Neural cell (in vitro differentiated cells): ENCODE measurements around the gene CFDP1. TPM values are rescaled to one million over a fixed set of nuclear protein-coding genes. Genes with fewer than 3 reads are reported as not detected.

Experiments
- H2AFZ ChIP-seq: fragments of 200-600, 300-800 bp; sonication (generic), shearing (Covaris generic); 2 replicates; pipeline ENCODE4 v1.6.0; 2014; ENCODE audit warnings: low read depth, mild to moderate bottlenecking, antibody characterized with exemption, low read length, moderate library complexity
- H3F3A ChIP-seq: fragments of 200-600 bp; shearing (Covaris generic); 2 replicates; pipeline ENCODE4 v1.6.1; 2016; ENCODE audit warnings: mild to moderate bottlenecking, moderate library complexity, mixed read lengths, antibody characterized with exemption, low read length; ENCODE audit not compliant: insufficient read depth, poor library complexity, severe bottlenecking
- H3K27ac ChIP-seq: fragments of 200-600, 300-800 bp; sonication (generic), shearing (Covaris generic); 2 replicates; pipeline ENCODE4 v1.5.1; 2014; ENCODE audit warnings: mild to moderate bottlenecking, low read length, moderate library complexity
- H3K27me3 ChIP-seq: fragments of 300-800, 200-600 bp; sonication (generic), shearing (Covaris generic); 2 replicates; pipeline ENCODE4 v1.6.0; 2014; ENCODE audit warnings: mild to moderate bottlenecking, low read depth, low read length, moderate library complexity; ENCODE audit not compliant: insufficient read depth
- H3K36me3 ChIP-seq: fragments of 300-800, 200-600 bp; sonication (generic), shearing (Covaris generic); 2 replicates; pipeline ENCODE4 v1.5.1; 2014; ENCODE audit warnings: mild to moderate bottlenecking, antibody characterized with exemption, low read length, moderate library complexity; ENCODE audit not compliant: insufficient read depth
- H3K4me2 ChIP-seq: fragments of 300-800, 200-600 bp; sonication (generic), shearing (Covaris generic); 2 replicates; pipeline ENCODE4 v1.6.0; 2014; ENCODE audit warnings: mild to moderate bottlenecking, low read length
- H3K4me3 ChIP-seq: fragments of 300-800, 200-600 bp; sonication (generic), shearing (Covaris generic); 2 replicates; pipeline ENCODE4 v1.5.1; 2014; ENCODE audit warnings: mild to moderate bottlenecking, low read length, moderate library complexity
- H3K79me2 ChIP-seq: fragments of 200-600 bp; shearing (Covaris generic); replicated peaks from 2 replicates; pipeline ENCODE4 v1.6.0; 2014; ENCODE audit warnings: mild to moderate bottlenecking, low read length, moderate library complexity; ENCODE audit not compliant: insufficient read depth
- H3K9ac ChIP-seq: fragments of 300-800, 200-600 bp; sonication (generic), shearing (Covaris generic); 2 replicates; pipeline ENCODE4 v1.6.1; 2016; ENCODE audit warnings: mild to moderate bottlenecking, low read length, mixed read lengths
- H3K9me2 ChIP-seq: fragments of 200-600 bp; shearing (Covaris generic); 2 replicates; pipeline ENCODE4 v1.6.1; 2016; ENCODE audit warnings: mild to moderate bottlenecking, low read length, mixed read lengths; ENCODE audit not compliant: insufficient read depth
- H3K9me3 ChIP-seq: fragments of 200-600, 300-800 bp; sonication (generic), shearing (Covaris generic); 2 replicates; pipeline ENCODE4 v1.6.1; 2016; ENCODE audit warnings: mild to moderate bottlenecking, mixed run types, low read length, moderate library complexity, mixed read lengths
- H4K20me1 ChIP-seq: fragments of 200-600 bp; shearing (Covaris generic); 2 replicates; pipeline ENCODE4 v1.6.1; 2016; ENCODE audit warnings: mild to moderate bottlenecking, mixed run types; ENCODE audit not compliant: insufficient read depth
- EP300 ChIP-seq: fragments of 450-650 bp; conservative IDR thresholded peaks from 2 replicates; pipeline ENCODE4 v1.6.1; 2014; ENCODE audit warnings: antibody characterized with exemption, mild to moderate bottlenecking, moderate library complexity; ENCODE audit not compliant: poor library complexity, severe bottlenecking
- EZH2 ChIP-seq: fragments of 200-600, 300-800 bp; shearing (Covaris generic), sonication (generic); IDR thresholded peaks from 2 replicates; pipeline ENCODE4 v1.6.1; 2014; ENCODE audit warnings: antibody characterized with exemption, low read length, borderline replicate concordance, mild to moderate bottlenecking; ENCODE audit not compliant: insufficient read depth, poor library complexity, severe bottlenecking
- MXI1 ChIP-seq: fragments of 450-650 bp; conservative IDR thresholded peaks from 2 replicates; pipeline ENCODE4 v1.6.1; 2014; ENCODE audit warnings: antibody characterized with exemption, mild to moderate bottlenecking; ENCODE audit not compliant: poor library complexity, severe bottlenecking
- POLR2AphosphoS5 ChIP-seq: IDR thresholded peaks from 2 replicates; pipeline ENCODE4 v1.6.1; 2012
- RAD21 ChIP-seq: fragments of 450-650 bp; conservative IDR thresholded peaks from 2 replicates; pipeline ENCODE4 v1.6.1; 2014; ENCODE audit warnings: antibody characterized with exemption, mild to moderate bottlenecking, moderate library complexity
- SMC3 ChIP-seq: fragments of 450-650 bp; conservative IDR thresholded peaks from 2 replicates; pipeline ENCODE4 v1.6.1; 2014; ENCODE audit warnings: antibody characterized with exemption, mild to moderate bottlenecking, moderate library complexity; ENCODE audit not compliant: poor library complexity
- TAF1 ChIP-seq: IDR thresholded peaks from 2 replicates; pipeline ENCODE4 v1.6.1; 2012; ENCODE audit warnings: low read depth
- polyA plus RNA-seq: library from polyadenylated mRNA; depleted of rRNA; stranded (reverse); fragments of >200 nt; gene quantifications from 2 replicates; pipeline ENCODE4 v1.2.3, GENCODE V29; 2014
- TF ChIP-seq, protein P1 (sequence below): IDR thresholded peaks from 2 replicates; pipeline ENCODE4 v1.6.1; 2012; ENCODE audit warnings: borderline replicate concordance
- TF ChIP-seq, protein P2 (sequence below): fragments of 450-650 bp; IDR thresholded peaks from 2 replicates; pipeline ENCODE4 v1.5.1; 2014; ENCODE audit warnings: antibody characterized with exemption, mild to moderate bottlenecking, moderate library complexity; ENCODE audit not compliant: poor library complexity, severe bottlenecking

CFDP1 gene
- polyA plus RNA-seq, 1 donor from 2014 or later, result 201 TPM

DNA sequence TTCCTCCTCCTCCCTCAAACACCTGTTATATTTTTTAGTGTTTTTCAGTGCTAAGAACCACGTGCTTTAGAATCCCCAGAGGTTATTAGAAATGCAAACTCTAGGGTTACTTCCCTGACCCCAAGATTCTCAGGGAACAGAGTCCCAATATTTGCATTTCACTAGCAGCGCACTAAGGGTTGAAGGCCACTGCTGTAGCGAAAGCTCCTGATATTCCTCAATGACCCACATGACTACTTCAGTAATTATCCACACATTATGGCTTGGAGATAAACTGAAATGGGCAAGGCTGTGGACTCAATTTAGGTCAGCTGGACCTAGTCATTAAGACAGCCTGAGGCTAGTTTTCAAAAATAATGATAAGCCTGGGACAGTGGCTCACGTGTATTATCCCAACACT lies 103.4 kb downstream of the CFDP1 start:
- no peaks in the 10 kb centered on the region for H3F3A ChIP-seq
- no peaks in the 10 kb centered on the region for H3K27me3 ChIP-seq
- H2AFZ ChIP-seq, result no peak overlapping the region
- TF ChIP-seq TAF1, result no peak
- no peak for TF ChIP-seq EP300
- TF ChIP-seq, protein P1, sequence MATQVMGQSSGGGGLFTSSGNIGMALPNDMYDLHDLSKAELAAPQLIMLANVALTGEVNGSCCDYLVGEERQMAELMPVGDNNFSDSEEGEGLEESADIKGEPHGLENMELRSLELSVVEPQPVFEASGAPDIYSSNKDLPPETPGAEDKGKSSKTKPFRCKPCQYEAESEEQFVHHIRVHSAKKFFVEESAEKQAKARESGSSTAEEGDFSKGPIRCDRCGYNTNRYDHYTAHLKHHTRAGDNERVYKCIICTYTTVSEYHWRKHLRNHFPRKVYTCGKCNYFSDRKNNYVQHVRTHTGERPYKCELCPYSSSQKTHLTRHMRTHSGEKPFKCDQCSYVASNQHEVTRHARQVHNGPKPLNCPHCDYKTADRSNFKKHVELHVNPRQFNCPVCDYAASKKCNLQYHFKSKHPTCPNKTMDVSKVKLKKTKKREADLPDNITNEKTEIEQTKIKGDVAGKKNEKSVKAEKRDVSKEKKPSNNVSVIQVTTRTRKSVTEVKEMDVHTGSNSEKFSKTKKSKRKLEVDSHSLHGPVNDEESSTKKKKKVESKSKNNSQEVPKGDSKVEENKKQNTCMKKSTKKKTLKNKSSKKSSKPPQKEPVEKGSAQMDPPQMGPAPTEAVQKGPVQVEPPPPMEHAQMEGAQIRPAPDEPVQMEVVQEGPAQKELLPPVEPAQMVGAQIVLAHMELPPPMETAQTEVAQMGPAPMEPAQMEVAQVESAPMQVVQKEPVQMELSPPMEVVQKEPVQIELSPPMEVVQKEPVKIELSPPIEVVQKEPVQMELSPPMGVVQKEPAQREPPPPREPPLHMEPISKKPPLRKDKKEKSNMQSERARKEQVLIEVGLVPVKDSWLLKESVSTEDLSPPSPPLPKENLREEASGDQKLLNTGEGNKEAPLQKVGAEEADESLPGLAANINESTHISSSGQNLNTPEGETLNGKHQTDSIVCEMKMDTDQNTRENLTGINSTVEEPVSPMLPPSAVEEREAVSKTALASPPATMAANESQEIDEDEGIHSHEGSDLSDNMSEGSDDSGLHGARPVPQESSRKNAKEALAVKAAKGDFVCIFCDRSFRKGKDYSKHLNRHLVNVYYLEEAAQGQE, result no peak
- no peak for TF ChIP-seq SMC3
- TF ChIP-seq RAD21, result no peak
- TF ChIP-seq, protein P2, sequence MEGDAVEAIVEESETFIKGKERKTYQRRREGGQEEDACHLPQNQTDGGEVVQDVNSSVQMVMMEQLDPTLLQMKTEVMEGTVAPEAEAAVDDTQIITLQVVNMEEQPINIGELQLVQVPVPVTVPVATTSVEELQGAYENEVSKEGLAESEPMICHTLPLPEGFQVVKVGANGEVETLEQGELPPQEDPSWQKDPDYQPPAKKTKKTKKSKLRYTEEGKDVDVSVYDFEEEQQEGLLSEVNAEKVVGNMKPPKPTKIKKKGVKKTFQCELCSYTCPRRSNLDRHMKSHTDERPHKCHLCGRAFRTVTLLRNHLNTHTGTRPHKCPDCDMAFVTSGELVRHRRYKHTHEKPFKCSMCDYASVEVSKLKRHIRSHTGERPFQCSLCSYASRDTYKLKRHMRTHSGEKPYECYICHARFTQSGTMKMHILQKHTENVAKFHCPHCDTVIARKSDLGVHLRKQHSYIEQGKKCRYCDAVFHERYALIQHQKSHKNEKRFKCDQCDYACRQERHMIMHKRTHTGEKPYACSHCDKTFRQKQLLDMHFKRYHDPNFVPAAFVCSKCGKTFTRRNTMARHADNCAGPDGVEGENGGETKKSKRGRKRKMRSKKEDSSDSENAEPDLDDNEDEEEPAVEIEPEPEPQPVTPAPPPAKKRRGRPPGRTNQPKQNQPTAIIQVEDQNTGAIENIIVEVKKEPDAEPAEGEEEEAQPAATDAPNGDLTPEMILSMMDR, result no peak
- no peak for TF ChIP-seq POLR2AphosphoS5
- TF ChIP-seq MXI1, result no peak
- TF ChIP-seq EZH2, result no peak
- H3K9ac ChIP-seq, result no peak overlapping the region
- no peak overlapping the region for H3K4me3 ChIP-seq
- no peaks in the 10 kb centered on the region for H4K20me1 ChIP-seq
- no peaks in the 10 kb centered on the region for H3K79me2 ChIP-seq
- no peaks in the 10 kb centered on the region for H3K9me3 ChIP-seq
- no peaks in the 10 kb centered on the region for H3K36me3 ChIP-seq
- H3K27ac ChIP-seq, result no peak overlapping the region
- no peak overlapping the region for H3K4me2 ChIP-seq
- no peaks in the 10 kb centered on the region for H3K9me2 ChIP-seq

DNA sequence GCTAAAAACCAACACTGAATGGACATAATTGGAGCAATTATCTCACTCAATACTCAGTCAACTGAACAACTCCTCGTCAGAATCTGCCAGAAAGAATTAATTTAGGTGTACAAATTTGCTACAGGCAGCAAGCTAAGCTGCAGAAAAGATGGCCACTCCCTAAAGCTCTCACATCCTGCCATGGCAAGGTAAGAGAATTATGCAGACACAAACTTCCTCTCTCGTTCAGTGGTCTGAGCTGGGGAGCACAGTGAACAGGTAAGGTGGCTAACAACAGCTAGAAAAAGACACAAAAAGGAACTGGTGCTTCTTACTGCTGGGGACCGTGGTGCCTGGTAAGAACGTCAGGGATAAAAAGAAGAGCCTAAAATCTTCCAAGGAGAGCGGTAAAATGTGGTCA lies 107.0 kb downstream of the CFDP1 start:
- no peak for TF ChIP-seq MXI1
- TF ChIP-seq EZH2, result no peak
- no peak for TF ChIP-seq POLR2AphosphoS5
- TF ChIP-seq EP300, result no peak
- no peak for TF ChIP-seq RAD21
- no peak for TF ChIP-seq TAF1
- TF ChIP-seq, protein P2, result no peak
- TF ChIP-seq SMC3, result no peak
- TF ChIP-seq, protein P1, result no peak

More for the DNA sequence above, 107.0 kb downstream of the CFDP1 start:
- H3K4me3 ChIP-seq, result no peak overlapping the region
- H3K4me2 ChIP-seq, result no peak overlapping the region
- no peaks in the 10 kb centered on the region for H3F3A ChIP-seq
- no peak overlapping the region for H2AFZ ChIP-seq
- no peaks in the 10 kb centered on the region for H3K36me3 ChIP-seq
- H3K9me3 ChIP-seq, result no peaks in the 10 kb centered on the region
- no peaks in the 10 kb centered on the region for H3K79me2 ChIP-seq
- H3K27me3 ChIP-seq, result no peaks in the 10 kb centered on the region
- H4K20me1 ChIP-seq, result no peaks in the 10 kb centered on the region
- H3K27ac ChIP-seq, result no peak overlapping the region
- no peaks in the 10 kb centered on the region for H3K9me2 ChIP-seq
- H3K9ac ChIP-seq, result no peak overlapping the region
